Small intestine (tissue), 7 donors: ENCODE measurements around the gene AKIRIN2. TPM values are rescaled to one million over a fixed set of nuclear protein-coding genes. Genes with fewer than 3 reads are reported as not detected.
A peak's percentile ranks its signal among the peaks of the same experiment; 100 is the strongest.

Experiments used
- DNase-seq, 2 donors: peaks; one replicate each; pipeline versions ENCODE4 v3.0.0 to v3.0.0-alpha.2; 2013
- FAIRE-seq: peaks from 2 replicates; lab custom pipeline; 2012; peaks lifted over from hg19 to GRCh38; lab: Jason Lieb, UNC
- H3K27ac ChIP-seq, 3 donors: one replicate each; pipeline ENCODE4 v1.5.1; 2013; ENCODE audit warnings: low read length in 2 of 3, mild to moderate bottlenecking in 2 of 3, control low read depth in 1 of 3, inconsistent platforms in 1 of 3, low read depth in 1 of 3, moderate library complexity in 1 of 3
- H3K27me3 ChIP-seq, 3 donors: one replicate each; pipeline ENCODE4 v1.6.1; 2013; ENCODE audit warnings: low read length in 3 of 3, inconsistent platforms in 1 of 3; ENCODE audit not compliant: control insufficient read depth in 3 of 3, insufficient read depth in 3 of 3
- H3K36me3 ChIP-seq, 3 donors: one replicate each; pipeline ENCODE4 v1.6.1; 2013; ENCODE audit warnings: low read length in 3 of 3, inconsistent platforms in 1 of 3, low read depth in 1 of 3, mild to moderate bottlenecking in 1 of 3, moderate library complexity in 1 of 3; ENCODE audit not compliant: control insufficient read depth in 3 of 3, insufficient read depth in 2 of 3
- H3K4me1 ChIP-seq, 3 donors: one replicate each; pipeline ENCODE4 v1.6.1; 2013; ENCODE audit warnings: low read length in 2 of 3, inconsistent platforms in 1 of 3, low read depth in 1 of 3, mild to moderate bottlenecking in 1 of 3, moderate library complexity in 1 of 3; ENCODE audit not compliant: control insufficient read depth in 3 of 3, insufficient read depth in 2 of 3
- H3K4me3 ChIP-seq, 3 donors: one replicate each; pipeline ENCODE4 v1.5.1; 2013; ENCODE audit warnings: low read length in 3 of 3, control low read depth in 1 of 3, inconsistent platforms in 1 of 3, low read depth in 1 of 3, mild to moderate bottlenecking in 1 of 3, moderate library complexity in 1 of 3
- H3K9me3 ChIP-seq, 2 donors: one replicate each; pipeline ENCODE4 v1.6.1; 2013; ENCODE audit warnings: low read depth in 1 of 2, low read length in 1 of 2; ENCODE audit not compliant: control insufficient read depth in 2 of 2, insufficient read depth in 1 of 2
- WGBS, 3 donors: extraction: QIAGEN DNeasy Blood & Tissue Kit; methylation state at CpG; one replicate each; pipeline ENCODE4 v1.1.7; 2013; 5-methylcytosine and 5-hydroxymethylcytosine counted together
- polyA plus RNA-seq, 4 donors: library from polyadenylated mRNA; stranded (reverse) in 3 of 4; unstranded in 1 of 4; fragments of 200-250 nt in 3 of 4; fragments of 120-200 nt in 1 of 4; gene quantifications; one replicate each; pipeline versions ENCODE4 v1.2.1 to v1.2.3, GENCODE V29; 2013
- donor health status: healthy with polysubstance abuse.
- donor health status: control.
- donor health status: control.
- donor health status: Bipolar disorder and iron deficiency.
- donor health status: healthy.

Gene AKIRIN2
- polyA plus RNA-seq, 4 donors: 19.9 to 63.8 (median 24.2) TPM

DNA sequence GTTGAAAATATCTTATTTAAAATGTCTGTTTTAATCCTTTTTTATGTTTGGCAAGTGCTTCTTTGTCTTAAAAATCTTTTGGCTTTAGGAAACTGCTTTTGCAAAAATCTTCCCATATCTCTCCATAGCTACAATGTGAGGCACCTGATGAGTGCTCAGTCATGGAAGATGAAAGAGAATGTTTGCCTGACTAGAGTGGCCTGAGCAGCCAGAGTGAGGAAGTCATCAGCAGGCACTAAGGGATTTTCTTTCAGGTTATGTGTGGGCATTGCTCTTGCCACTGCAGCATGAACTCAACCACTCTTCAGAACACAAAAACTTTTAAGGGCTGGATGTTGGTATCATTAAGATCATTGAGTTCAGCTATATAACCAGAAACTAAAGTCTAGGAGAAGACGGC, 47.9 kb downstream of the AKIRIN2 start:
- H3K9me3 ChIP-seq: no peaks in the 10 kb centered on the region
- no peak for DNase-seq
- H3K36me3 ChIP-seq: peaks cover 0 to 14% (median 1%) of the 10 kb centered on the region in 3 donors
- H3K27ac ChIP-seq: no peak overlapping the region
- FAIRE-seq: no peak
- H3K4me3 ChIP-seq: no peak overlapping the region
- WGBS, 3 donors: 91 to 100% (median 97%) methylated on average over 1 of the region's 1 CpG
- no peaks in the 10 kb centered on the region for H3K4me1 ChIP-seq
- no peaks in the 10 kb centered on the region for H3K27me3 ChIP-seq

- no peak overlapping the region for H3K4me3 ChIP-seq
- no peak overlapping the region for H3K27ac ChIP-seq
- whole genome bisulfite sequencing, 3 donors: 64 to 73% (median 71%) methylated on average over 3 of the region's 3 CpGs
- FAIRE-seq: no peak
- no peaks in the 10 kb centered on the region for H3K27me3 ChIP-seq
- no peaks in the 10 kb centered on the region for H3K4me1 ChIP-seq
- DNase-seq: no peak
- H3K36me3 ChIP-seq: peaks cover 0 to 14% (median 1%) of the 10 kb centered on the region in 3 donors
- no peaks in the 10 kb centered on the region for H3K9me3 ChIP-seq
These were observed 48.7 kb downstream of the AKIRIN2 start for GRCh38 chr6:87653074-87653962.

- FAIRE-seq: no peak
These were observed 57.0 kb downstream of the AKIRIN2 start for GRCh38 chr6:87645080-87645479.

DNA sequence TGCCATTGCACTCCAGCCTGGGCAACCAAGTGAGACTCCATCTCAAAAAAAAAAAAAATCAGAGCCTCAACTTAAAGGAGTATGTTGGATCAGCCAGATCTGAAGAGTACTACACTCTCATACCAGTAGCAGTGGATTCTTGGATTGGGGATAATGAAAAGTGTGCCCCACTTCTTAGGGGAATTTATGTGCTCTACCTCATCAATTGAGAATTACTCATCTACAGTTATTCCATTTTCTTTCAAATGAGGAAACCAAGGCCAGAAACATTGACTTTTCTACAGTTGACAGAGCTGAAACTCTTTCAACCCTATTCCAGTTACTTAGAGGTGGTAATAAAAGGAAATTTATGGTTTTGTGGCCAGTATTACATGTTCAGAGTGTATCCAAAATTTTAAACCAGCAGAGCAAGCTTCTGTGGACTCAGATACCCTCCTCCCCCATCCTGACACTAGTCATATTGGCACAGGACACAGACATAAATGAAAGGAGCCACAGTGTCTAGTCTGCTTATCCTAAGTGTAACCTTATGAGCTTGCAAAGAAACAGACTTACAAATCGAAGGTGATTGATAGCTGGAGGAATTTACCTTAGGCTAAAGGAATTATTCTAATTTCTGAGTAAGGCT, 60.9 kb downstream of the AKIRIN2 start:
- H3K4me1 ChIP-seq: no peaks in the 10 kb centered on the region
- WGBS, 3 donors: 64 to 81% (median 75%) methylated on average over 1 of the region's 1 CpG
- DNase-seq (no peak), FAIRE-seq (no peak)
- no peak overlapping the region for H3K4me3 ChIP-seq
- H3K27me3 ChIP-seq: no peaks in the 10 kb centered on the region
- H3K9me3 ChIP-seq: no peaks in the 10 kb centered on the region
- H3K36me3 ChIP-seq: peaks cover 1 to 12% (median 2%) of the 10 kb centered on the region in 3 donors
- no peak overlapping the region for H3K27ac ChIP-seq

More at GRCh38 chr6:87645080-87645479, 57.0 kb downstream of the AKIRIN2 start:
- H3K9me3 ChIP-seq: no peaks in the 10 kb centered on the region
- no peaks in the 10 kb centered on the region for H3K27me3 ChIP-seq
- DNase-seq: peak in 1 of 2 donors; percentile 17
- H3K36me3 ChIP-seq: peaks cover 0 to 4% (median 0%) of the 10 kb centered on the region in 3 donors
- H3K27ac ChIP-seq: peak overlapping the region in 1 of 3 donors; percentile 54
- peak overlapping the region in 1 of 3 donors; percentile 33 for H3K4me3 ChIP-seq
- WGBS, 3 donors: 4 to 30% (median 9%) methylated on average over 1 of the region's 1 CpG
- no peaks in the 10 kb centered on the region for H3K4me1 ChIP-seq

DNA sequence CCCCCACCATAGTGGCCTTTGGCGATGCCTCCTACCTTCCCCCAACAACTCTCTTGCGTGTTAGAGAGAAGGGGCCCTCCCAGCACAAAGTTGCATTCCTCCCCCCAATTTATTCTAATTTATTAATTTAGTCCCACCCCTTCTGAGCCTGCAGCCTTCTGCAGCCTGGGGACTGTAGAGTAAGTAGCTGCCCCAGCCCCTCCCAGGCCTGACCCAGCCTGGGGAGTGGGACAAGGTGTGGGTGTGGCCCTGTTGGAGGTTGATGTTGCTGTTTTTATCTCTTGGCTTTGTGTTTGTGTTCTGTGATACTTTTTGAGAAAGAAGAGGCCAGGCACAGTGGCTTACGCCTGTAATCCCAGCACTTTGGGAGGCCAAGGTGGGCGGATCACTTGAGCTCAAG, 62.7 kb downstream of the AKIRIN2 start:
- Histone ChIP-seq H3K36me3 (peaks cover 1 to 16% (median 2%) of the 10 kb centered on the region in 3 donors), H3K9me3 (no peaks in the 10 kb centered on the region), H3K4me1 (no peaks in the 10 kb centered on the region), H3K4me3 (no peak overlapping the region), H3K27ac (no peak overlapping the region), H3K27me3 (no peaks in the 10 kb centered on the region)
- no peak for FAIRE-seq
- 97 to 99% (median 98%) methylated on average over 4 of the region's 4 CpGs for WGBS, 3 donors
- DNase-seq: no peak

- WGBS, 3 donors: 92 to 97% (median 94%) methylated on average over 1 of the region's 1 CpG
- no peak for FAIRE-seq
These were observed 64.9 kb downstream of the AKIRIN2 start for GRCh38 chr6:87637106-87637505.

GRCh38 chr6:87636315-87636714, 65.7 kb downstream of the AKIRIN2 start:
- Histone ChIP-seq H3K4me1 (no peaks in the 10 kb centered on the region), H3K4me3 (no peak overlapping the region), H3K36me3 (peaks cover 1 to 23% (median 2%) of the 10 kb centered on the region in 3 donors), H3K27ac (no peak overlapping the region), H3K27me3 (no peaks in the 10 kb centered on the region), H3K9me3 (no peaks in the 10 kb centered on the region)
- 85 to 94% (median 88%) methylated on average over 1 of the region's 1 CpG for WGBS, 3 donors
- DNase-seq (no peak), FAIRE-seq (no peak)

More at GRCh38 chr6:87637106-87637505, 64.9 kb downstream of the AKIRIN2 start:
- H3K36me3 ChIP-seq: peaks cover 1 to 16% (median 2%) of the 10 kb centered on the region in 3 donors
- no peak overlapping the region for H3K4me3 ChIP-seq
- H3K27ac ChIP-seq: no peak overlapping the region
- no peak for DNase-seq
- H3K9me3 ChIP-seq: no peaks in the 10 kb centered on the region
- H3K27me3 ChIP-seq: no peaks in the 10 kb centered on the region
- no peaks in the 10 kb centered on the region for H3K4me1 ChIP-seq

DNA sequence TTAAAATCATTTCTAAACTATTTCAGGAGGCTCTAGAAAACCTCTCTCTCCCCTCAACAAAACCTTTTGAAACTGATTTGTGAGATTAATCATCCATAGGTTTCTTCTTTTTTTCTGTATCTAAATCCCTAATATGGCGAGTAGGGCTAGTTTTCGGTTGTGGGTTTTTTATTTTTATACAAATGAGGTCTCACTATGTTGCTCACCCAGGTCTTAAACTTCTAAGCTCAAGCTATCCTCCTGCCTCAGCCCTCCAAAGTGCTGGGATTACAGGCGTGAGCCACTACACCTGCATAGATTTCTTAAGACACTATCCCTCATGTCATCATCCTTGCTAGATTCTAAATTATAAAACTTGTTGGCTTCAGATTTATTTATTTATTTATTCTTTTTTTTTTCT, 68.2 kb downstream of the AKIRIN2 start:
- peaks cover 0 to 17% (median 1%) of the 10 kb centered on the region in 3 donors for H3K36me3 ChIP-seq
- FAIRE-seq: no peak
- H3K4me1 ChIP-seq: peaks cover 0 to 2% (median 0%) of the 10 kb centered on the region in 3 donors
- H3K4me3 ChIP-seq: no peak overlapping the region
- no peak overlapping the region for H3K27ac ChIP-seq
- WGBS, 3 donors: 96 to 97% (median 97%) methylated on average over 3 of the region's 3 CpGs
- H3K27me3 ChIP-seq: no peaks in the 10 kb centered on the region
- H3K9me3 ChIP-seq: no peaks in the 10 kb centered on the region
- DNase-seq: no peak
